Adrenal gland (tissue), 5 donors: ENCODE data around the gene RAB3IL1.

Experiments
- POLR2A ChIP-seq, 2 donors: fragments of 450-650 bp; IDR thresholded peaks; one replicate each; pipeline ENCODE4 v1.6.1; 2017; ENCODE audit warnings: antibody characterized with exemption in 2 of 2, mild to moderate bottlenecking in 2 of 2, moderate library complexity in 1 of 2
- TF ChIP-seq, protein P1 (sequence below), 6 experiments: fragments of 450-650 bp in 4 of 6; fragments of 200-600 bp in 2 of 6; sonication (generic) in 1 of 6; IDR thresholded peaks; 1 replicate in 5 of 6; 2 replicates in 1 of 6; pipeline versions ENCODE4 v1.5.1 to v1.8.0; 2016 to 2021; ENCODE audit warnings: antibody characterized with exemption in 6 of 6, mild to moderate bottlenecking in 2 of 6, moderate library complexity in 1 of 6
- donor health status: DM: no; HTN: no; CAD: no.

GRCh38 chr11:61964058-61964665, 46.8 kb upstream of the RAB3IL1 start:
- TF ChIP-seq, protein P1, sequence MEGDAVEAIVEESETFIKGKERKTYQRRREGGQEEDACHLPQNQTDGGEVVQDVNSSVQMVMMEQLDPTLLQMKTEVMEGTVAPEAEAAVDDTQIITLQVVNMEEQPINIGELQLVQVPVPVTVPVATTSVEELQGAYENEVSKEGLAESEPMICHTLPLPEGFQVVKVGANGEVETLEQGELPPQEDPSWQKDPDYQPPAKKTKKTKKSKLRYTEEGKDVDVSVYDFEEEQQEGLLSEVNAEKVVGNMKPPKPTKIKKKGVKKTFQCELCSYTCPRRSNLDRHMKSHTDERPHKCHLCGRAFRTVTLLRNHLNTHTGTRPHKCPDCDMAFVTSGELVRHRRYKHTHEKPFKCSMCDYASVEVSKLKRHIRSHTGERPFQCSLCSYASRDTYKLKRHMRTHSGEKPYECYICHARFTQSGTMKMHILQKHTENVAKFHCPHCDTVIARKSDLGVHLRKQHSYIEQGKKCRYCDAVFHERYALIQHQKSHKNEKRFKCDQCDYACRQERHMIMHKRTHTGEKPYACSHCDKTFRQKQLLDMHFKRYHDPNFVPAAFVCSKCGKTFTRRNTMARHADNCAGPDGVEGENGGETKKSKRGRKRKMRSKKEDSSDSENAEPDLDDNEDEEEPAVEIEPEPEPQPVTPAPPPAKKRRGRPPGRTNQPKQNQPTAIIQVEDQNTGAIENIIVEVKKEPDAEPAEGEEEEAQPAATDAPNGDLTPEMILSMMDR (IDR thresholded peaks at IDR 0.05), result no peak
- peak; percentile 46 to 54 for TF ChIP-seq POLR2A (IDR thresholded peaks at IDR 0.05)
